Esophagus squamous epithelium (tissue), 5 donors: ENCODE measurements around the gene FAM131C. TPM values are rescaled to one million over a fixed set of nuclear protein-coding genes. Genes with fewer than 3 reads are reported as not detected.

Experiments used
- DNase-seq: peaks from one replicate; lab custom pipeline; 2025; lab: John Stamatoyannopoulos, UW
- H3K27ac ChIP-seq, 4 donors: fragments of 200-600 bp; sonication (generic); one replicate each; pipeline ENCODE4 v1.5.1; 2016 to 2019; ENCODE audit warnings: mild to moderate bottlenecking in 1 of 4
- H3K27me3 ChIP-seq, 4 donors: fragments of 200-600 bp; sonication (generic); 1 replicate in 3 of 4; 2 replicates in 1 of 4; pipeline versions ENCODE4 v1.5.1 to v1.6.0; 2017 to 2021; ENCODE audit warnings: antibody characterized with exemption in 1 of 4
- H3K36me3 ChIP-seq, 3 donors: fragments of 200-600 bp; sonication (generic); one replicate each; pipeline ENCODE4 v1.5.1; 2016 to 2019
- H3K4me1 ChIP-seq, 3 donors: fragments of 200-600 bp; sonication (generic); one replicate each; pipeline ENCODE4 v1.5.1; 2017 to 2019
- H3K4me3 ChIP-seq, 4 donors: fragments of 200-600 bp; sonication (generic); 1 replicate in 3 of 4; 2 replicates in 1 of 4; pipeline ENCODE4 v1.5.1; 2016 to 2019; ENCODE audit warnings: mild to moderate bottlenecking in 2 of 4, moderate library complexity in 1 of 4
- H3K9me3 ChIP-seq, 3 donors: fragments of 200-600 bp; sonication (generic); one replicate each; pipeline ENCODE4 v1.5.1; 2016 to 2019
- CTCF ChIP-seq, 6 experiments: fragments of 450-650 bp in 4 of 6; fragments of 200-600 bp in 2 of 6; sonication (generic) in 2 of 6; IDR thresholded peaks; one replicate each; pipeline ENCODE4 v1.5.1; 2016 to 2019; ENCODE audit warnings: antibody characterized with exemption in 6 of 6, mild to moderate bottlenecking in 4 of 6, moderate library complexity in 4 of 6
- POLR2A ChIP-seq, 4 donors: fragments of 450-650 bp; IDR thresholded peaks; one replicate each; pipeline ENCODE4 v1.6.1; 2017; ENCODE audit warnings: antibody characterized with exemption in 4 of 4, mild to moderate bottlenecking in 4 of 4, moderate library complexity in 3 of 4
- WGBS, 2 donors: methylation state at CpG; one replicate each; pipeline ENCODE4 v1.1.5; 2018; 5-methylcytosine and 5-hydroxymethylcytosine counted together
- intact Hi-C: fragments of 100-400 bp; cut with DNase I; formaldehyde crosslinking; loops from one replicate; pipeline ENCODE4 v1.15.0; 2022
- total RNA-seq, 4 donors: library from RNA; depleted of rRNA; stranded (reverse); fragments of >200 nt; gene quantifications; one replicate each; pipeline ENCODE4 v1.1.0, GENCODE V29; 2016
- donor health status: DM: yes; HTN: yes; CAD: no.

FAM131C gene
- total RNA-seq, 4 donors from 2014 or later: 1.6 to 4.5 TPM; not detected in 2

GRCh38 chr1:16078925-16079656 is 5.6 kb upstream of the FAM131C start:
- no peak for DNase-seq
- H3K27ac ChIP-seq: peak overlapping the region; percentile 4 to 80 (median 64)
- no peaks in the 10 kb centered on the region for H3K9me3 ChIP-seq
- WGBS, 2 donors: 0 to 3% methylated on average over 3 to 5 of the region's 10 CpGs
- peaks cover 17 to 82% (median 58%) of the 10 kb centered on the region in 3 donors for H3K4me1 ChIP-seq
- H3K27me3 ChIP-seq: peaks cover 0 to 1% (median 0%) of the 10 kb centered on the region in 4 donors
- TF ChIP-seq POLR2A (IDR thresholded peaks at IDR 0.05) (no peak), CTCF (IDR thresholded peaks at IDR 0.05) (peak; percentile 85 to 96 (median 93))
- H3K36me3 ChIP-seq: no peaks in the 10 kb centered on the region
- peak overlapping the region in 2 of 4 donors; percentile 13 to 41 for H3K4me3 ChIP-seq
- intact Hi-C loops: loop anchor here (2.0 to 10.0 kb wide), 3 partner anchors 108 to 286 kb away; partner anchors contain the start of gene SZRD1

DNA sequence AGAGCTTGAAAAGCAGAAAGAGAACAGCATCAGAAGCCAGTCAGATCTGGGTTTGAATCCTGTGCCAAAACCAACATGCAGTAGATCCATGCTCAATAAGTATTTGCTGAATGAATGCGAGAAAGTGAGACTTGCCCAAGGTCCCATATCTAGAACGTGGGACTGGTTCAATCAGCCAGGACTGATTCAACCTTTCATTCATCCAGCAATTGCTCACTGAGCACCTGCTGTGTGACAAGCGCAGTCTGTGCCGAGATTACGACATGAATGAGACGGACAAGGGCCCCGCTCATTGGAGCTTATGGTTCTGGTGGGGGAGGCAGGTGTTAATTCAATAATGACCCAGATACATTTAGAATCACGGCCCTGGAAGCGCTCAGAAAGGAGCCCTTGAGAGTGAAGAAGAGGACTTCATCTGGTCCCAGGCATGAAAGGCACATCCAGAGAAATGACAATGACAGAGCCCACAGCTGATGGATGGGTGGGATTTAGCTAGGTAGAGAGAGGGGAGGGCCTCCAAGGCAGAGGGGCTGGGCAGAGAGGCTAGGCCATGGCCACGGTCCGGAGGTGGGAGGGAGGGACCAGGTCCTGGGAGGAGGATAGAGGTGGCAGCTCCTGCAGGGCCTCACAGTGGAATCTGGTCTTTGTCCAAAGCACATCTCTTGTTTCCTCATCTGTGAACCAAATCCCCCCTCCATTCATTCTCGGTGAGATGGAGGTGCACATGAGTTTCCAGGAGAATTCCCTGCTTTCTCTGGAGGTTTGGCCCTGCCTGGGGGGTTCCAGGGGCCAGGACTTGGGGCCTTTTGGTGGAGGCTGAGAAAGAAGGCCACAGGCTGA is 4.2 kb upstream of the FAM131C start:
- Histone ChIP-seq H3K36me3 (no peaks in the 10 kb centered on the region), H3K4me3 (no peak overlapping the region), H3K27ac (peak overlapping the region; percentile 67 to 72 (median 70)), H3K4me1 (peaks cover 29 to 83% (median 51%) of the 10 kb centered on the region in 3 donors), H3K27me3 (peaks cover 0 to 15% (median 0%) of the 10 kb centered on the region in 4 donors), H3K9me3 (no peaks in the 10 kb centered on the region)
- 52 to 56% methylated on average over 9 to 12 of the region's 12 CpGs for WGBS, 2 donors
- intact Hi-C loops: loop anchor here (2.0 to 10.0 kb wide), 3 partner anchors 109 to 287 kb away; partner anchors contain the start of gene SZRD1
- no peak for DNase-seq
- no peak for TF ChIP-seq POLR2A (IDR thresholded peaks at IDR 0.05)
- no peak for TF ChIP-seq CTCF (IDR thresholded peaks at IDR 0.05)

DNA sequence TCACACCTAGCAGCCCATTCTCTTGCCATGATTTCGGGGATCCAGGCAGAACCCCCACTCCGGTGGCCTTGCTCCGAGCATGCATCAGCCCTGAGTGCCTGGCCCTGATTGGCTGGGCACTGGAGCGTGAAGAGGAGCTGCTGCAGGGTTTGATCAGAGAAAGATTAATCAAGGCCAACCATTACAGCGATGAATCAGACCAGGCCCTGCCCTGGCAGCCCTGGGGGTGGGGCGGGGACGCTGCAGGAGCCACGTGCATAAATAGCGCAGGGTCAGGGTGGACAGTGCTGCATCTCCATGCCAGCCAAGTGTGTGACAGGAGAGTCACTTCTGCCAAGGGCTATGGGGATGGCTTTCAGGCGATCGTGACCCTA is 3.4 kb upstream of the FAM131C start:
- WGBS, 2 donors: 33 to 43% methylated on average over 1 to 7 of the region's 11 CpGs
- intact Hi-C loops: loop anchor here (10.0 kb wide), 2 partner anchors 168 to 288 kb away; partner anchors contain the start of gene SZRD1
- no peak overlapping the region for H3K4me3 ChIP-seq
- TF ChIP-seq CTCF (IDR thresholded peaks at IDR 0.05): no peak
- no peak for TF ChIP-seq POLR2A (IDR thresholded peaks at IDR 0.05)
- no peaks in the 10 kb centered on the region for H3K36me3 ChIP-seq
- peak overlapping the region; percentile 67 to 72 (median 70) for H3K27ac ChIP-seq
- H3K9me3 ChIP-seq: no peaks in the 10 kb centered on the region
- H3K4me1 ChIP-seq: peaks cover 29 to 76% (median 44%) of the 10 kb centered on the region in 3 donors
- peaks cover 0 to 22% (median 0%) of the 10 kb centered on the region in 4 donors for H3K27me3 ChIP-seq
- DNase-seq: no peak

DNA sequence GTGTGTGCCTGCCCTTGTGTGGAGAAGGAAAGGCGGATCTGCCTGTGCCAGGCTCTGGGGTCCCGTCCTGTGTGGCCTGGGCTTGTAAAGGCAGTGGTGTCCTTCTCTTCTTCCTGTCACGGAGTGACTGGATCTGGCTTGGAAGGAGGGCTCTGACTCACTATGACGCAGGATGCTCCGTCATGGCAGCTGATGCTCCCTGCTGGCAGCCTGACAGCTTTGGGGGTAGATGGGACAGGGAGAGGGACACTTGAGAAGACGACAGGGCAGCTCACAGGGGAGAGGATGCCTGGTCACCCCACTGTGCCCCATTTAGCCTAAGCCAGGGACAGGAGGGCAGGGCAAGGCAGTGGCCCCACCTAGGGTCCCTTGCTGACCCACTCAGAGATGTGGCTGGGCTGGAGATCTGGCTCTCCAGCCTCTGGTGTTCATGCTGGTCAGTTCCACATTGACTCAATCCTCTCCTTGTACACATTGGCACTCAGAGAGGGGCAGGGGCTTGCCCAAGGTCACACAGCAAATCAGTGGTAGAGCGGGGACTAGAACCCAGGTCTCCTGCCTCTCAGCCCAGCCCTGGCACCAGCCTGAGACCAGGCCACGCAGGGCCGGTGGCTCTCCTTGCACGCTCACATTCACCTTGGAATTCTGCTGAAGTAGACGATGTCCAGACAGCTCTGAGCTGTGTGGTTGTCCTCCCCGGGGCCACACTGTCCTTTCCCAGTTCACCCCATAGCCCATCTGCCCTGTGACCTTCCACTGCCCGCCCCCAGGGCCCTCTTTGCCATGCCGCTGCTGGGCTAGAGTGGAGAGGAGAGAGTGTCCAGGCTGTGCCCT is 2.8 kb upstream of the FAM131C start:
- TF ChIP-seq CTCF (IDR thresholded peaks at IDR 0.05): no peak
- no peak for TF ChIP-seq POLR2A (IDR thresholded peaks at IDR 0.05)
- intact Hi-C loops: loop anchor here (10.0 kb wide), 2 partner anchors 169 to 289 kb away; partner anchors contain the start of gene SZRD1
- H3K4me1 ChIP-seq: peaks cover 29 to 71% (median 40%) of the 10 kb centered on the region in 3 donors
- no peaks in the 10 kb centered on the region for H3K9me3 ChIP-seq
- H3K27me3 ChIP-seq: peaks cover 0 to 22% (median 0%) of the 10 kb centered on the region in 4 donors
- H3K36me3 ChIP-seq: no peaks in the 10 kb centered on the region
- DNase-seq: no peak
- WGBS, 2 donors: 52 to 66% methylated on average over 4 to 6 of the region's 14 CpGs
- no peak overlapping the region for H3K4me3 ChIP-seq
- H3K27ac ChIP-seq: peak overlapping the region; percentile 67 to 72 (median 70)
